ENCODE results near the gene DHX15.

DNA sequence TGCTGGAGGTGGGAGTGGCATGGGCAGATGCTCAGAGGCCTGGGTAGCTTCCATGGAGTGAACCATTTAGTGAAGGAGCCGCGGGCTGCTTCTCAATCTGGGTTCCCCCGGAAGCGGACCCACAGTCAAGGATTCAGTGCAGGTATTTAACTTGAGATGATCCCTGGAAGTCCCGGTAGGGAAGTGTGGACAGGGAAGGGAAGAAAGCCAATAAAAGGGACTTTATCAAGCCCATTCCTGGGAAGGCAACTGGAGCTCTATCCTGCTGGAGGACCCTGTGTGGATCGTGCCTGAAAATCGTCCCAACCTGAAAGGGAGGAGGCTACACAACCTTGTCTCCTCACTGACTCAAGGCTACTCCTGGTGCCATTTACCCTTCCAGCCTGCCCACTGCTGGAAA is 76.9 kb downstream of the DHX15 start:
- TF ChIP-seq RBBP5 (IDR thresholded peaks at IDR 0.05; ENCODE audit: borderline replicate concordance, low read depth, low read length) (no peak), GABPA (IDR thresholded peaks at IDR 0.05; ENCODE audit: borderline replicate concordance, insufficient read depth, low read length) (no peak), TBP (IDR thresholded peaks at IDR 0.05; ENCODE audit: low read depth, low read length) (no peak), RFX5 (IDR thresholded peaks at IDR 0.05; ENCODE audit: borderline replicate concordance, low read depth, low read length) (no peak), EZH2 (IDR thresholded peaks at IDR 0.05; ENCODE audit: low read depth, low read length, severe bottlenecking) (no peak), TEAD4 (IDR thresholded peaks at IDR 0.05; ENCODE audit: low read depth, low read length) (no peak), BACH1 (IDR thresholded peaks at IDR 0.05; ENCODE audit: low read length) (no peak), SP4 (IDR thresholded peaks at IDR 0.05; ENCODE audit: low read length) (no peak), EP300 (IDR thresholded peaks at IDR 0.05; ENCODE audit: borderline replicate concordance in 1 of 2, low read depth in 2 of 2, low read length in 2 of 2) (no peak)
- TF ChIP-seq, protein P1, sequence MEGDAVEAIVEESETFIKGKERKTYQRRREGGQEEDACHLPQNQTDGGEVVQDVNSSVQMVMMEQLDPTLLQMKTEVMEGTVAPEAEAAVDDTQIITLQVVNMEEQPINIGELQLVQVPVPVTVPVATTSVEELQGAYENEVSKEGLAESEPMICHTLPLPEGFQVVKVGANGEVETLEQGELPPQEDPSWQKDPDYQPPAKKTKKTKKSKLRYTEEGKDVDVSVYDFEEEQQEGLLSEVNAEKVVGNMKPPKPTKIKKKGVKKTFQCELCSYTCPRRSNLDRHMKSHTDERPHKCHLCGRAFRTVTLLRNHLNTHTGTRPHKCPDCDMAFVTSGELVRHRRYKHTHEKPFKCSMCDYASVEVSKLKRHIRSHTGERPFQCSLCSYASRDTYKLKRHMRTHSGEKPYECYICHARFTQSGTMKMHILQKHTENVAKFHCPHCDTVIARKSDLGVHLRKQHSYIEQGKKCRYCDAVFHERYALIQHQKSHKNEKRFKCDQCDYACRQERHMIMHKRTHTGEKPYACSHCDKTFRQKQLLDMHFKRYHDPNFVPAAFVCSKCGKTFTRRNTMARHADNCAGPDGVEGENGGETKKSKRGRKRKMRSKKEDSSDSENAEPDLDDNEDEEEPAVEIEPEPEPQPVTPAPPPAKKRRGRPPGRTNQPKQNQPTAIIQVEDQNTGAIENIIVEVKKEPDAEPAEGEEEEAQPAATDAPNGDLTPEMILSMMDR (IDR thresholded peaks at IDR 0.05; ENCODE audit: control extremely low read depth in 1 of 3, insufficient read depth in 1 of 3, low read depth in 1 of 3, low read length in 3 of 3): no peak
